AG04449 (cell line): ENCODE data around the gene KRT37.

Experiments used
- CTCF ChIA-PET: fragments of 350-600 bp; formaldehyde crosslinking; extraction: SDS; loops from one replicate; lab custom pipeline; 2021; ENCODE audit warnings: antibody characterized with exemption; lab: Yijun Ruan, JAX
- POLR2A ChIA-PET: fragments of 400-600, 350-600 bp; formaldehyde crosslinking; extraction: SDS; loops from one replicate; lab custom pipeline; 2020; ENCODE audit warnings: antibody characterized with exemption, inconsistent platforms; lab: Yijun Ruan, JAX
- DNase-seq: peaks from one replicate; pipeline ENCODE4 v3.0.0-alpha.2; 2010; ENCODE audit warnings: low read depth, low spot score
- H3K4me3 ChIP-seq: 2 replicates; pipeline ENCODE4 v1.5.1; 2011; ENCODE audit warnings: low read depth, mild to moderate bottlenecking, control low read depth, low read length
- CTCF ChIP-seq: IDR thresholded peaks from one replicate; pipeline ENCODE4 v1.5.1; 2011; ENCODE audit warnings: mild to moderate bottlenecking, moderate library complexity, low read length, control low read depth, inconsistent platforms; ENCODE audit not compliant: insufficient read depth; ENCODE audit errors: missing control alignments

Gene KRT37

GRCh38 chr17:41444186-41444585 lies 19.8 kb upstream of the KRT37 start:
- H3K4me3 ChIP-seq: no peak overlapping the region
- POLR2A ChIA-PET: no interaction called here
- CTCF ChIA-PET: interaction anchor here (0.9 to 1.1 kb wide), 2 partner anchors 10 to 14 kb away, joined by 3 to 4 read pairs; no protein-coding TSS in a partner anchor
- DNase-seq: no peak
- TF ChIP-seq CTCF: no peak

GRCh38 chr17:41442739-41443138 lies 18.4 kb upstream of the KRT37 start:
- CTCF ChIA-PET: interaction anchor here (2.0 kb wide), 1 partner anchor 8 kb away, joined by 5 read pairs; no protein-coding TSS in a partner anchor

GRCh38 chr17:41440531-41441033 lies 16.2 kb upstream of the KRT37 start, which contains the start of gene KRT38:
KRT38 (minus strand) TSS chr17:41440983; CDS start chr17:41440921, 62 bp downstream.
- TF ChIP-seq CTCF: no peak
- CTCF ChIA-PET: interaction anchor here (1.7 kb wide), 1 partner anchor 208 kb away, joined by 5 read pairs; no protein-coding TSS in a partner anchor

More at GRCh38 chr17:41442739-41443138, 18.4 kb upstream of the KRT37 start:
- no peak for TF ChIP-seq CTCF
- POLR2A ChIA-PET: no interaction called here
- H3K4me3 ChIP-seq: no peak overlapping the region
- DNase-seq: peak; percentile 44

GRCh38 chr17:41439375-41439774 lies 15.0 kb upstream of the KRT37 start:
- CTCF ChIA-PET: interaction anchor here (1.0 to 1.2 kb wide), 2 partner anchors 9 to 57 kb away, joined by 3 read pairs; no protein-coding TSS in a partner anchor
- no peak for DNase-seq
- POLR2A ChIA-PET: no interaction called here
- H3K4me3 ChIP-seq: no peak overlapping the region
- no peak for TF ChIP-seq CTCF

More at GRCh38 chr17:41440531-41441033, 16.2 kb upstream of the KRT37 start, which contains the start of gene KRT38:
- POLR2A ChIA-PET: no interaction called here
- no peak for DNase-seq
- no peak within 1 kb of the TSS for H3K4me3 ChIP-seq

- TF ChIP-seq CTCF: no peak
- ChIA-PET POLR2A (no interaction called here), CTCF (no interaction called here)
- DNase-seq: no peak
- H3K4me3 ChIP-seq: no peak overlapping the region
Observed at GRCh38 chr17:41437769-41438168, 13.4 kb upstream of the KRT37 start.

- DNase-seq: no peak
- ChIA-PET CTCF (no interaction called here), POLR2A (no interaction called here)
- TF ChIP-seq CTCF: no peak
- H3K4me3 ChIP-seq: no peak overlapping the region
Observed at GRCh38 chr17:41437254-41437653, 12.9 kb upstream of the KRT37 start.
